Activated CD4-positive, alpha-beta T cell treated with anti-CD3 and anti-CD28 coated beads for 36 hours (primary cell): ENCODE measurements around the gene CRTC2. TPM values are rescaled to one million over a fixed set of nuclear protein-coding genes. Genes with fewer than 3 reads are reported as not detected.

Experiments used
- ATAC-seq: fragments of 200-7000 bp; cut with Tn5 transposase; one replicate; pipeline ENCODE4 v1.10.0; 2021; ENCODE audit warnings: mild to moderate bottlenecking, moderate library complexity
- CTCF ChIA-PET: fragments of 350-600 bp; sonication (Branson Sonifier 250); formaldehyde crosslinking; loops from one replicate; lab custom pipeline; 2021; ENCODE audit warnings: antibody characterized with exemption; lab: Charles Lee
- POLR2A ChIA-PET: fragments of 350-600 bp; sonication (Branson Sonifier 250); formaldehyde crosslinking; loops from one replicate; lab custom pipeline; 2021; ENCODE audit warnings: antibody characterized with exemption, inconsistent platforms; lab: Charles Lee
- DNase-seq: peaks from one replicate; pipeline ENCODE4 v3.0.0-alpha.2; 2020
- H3K27ac Mint-ChIP-seq: one replicate; pipeline ENCODE4 v1.8.0; 2021; ENCODE audit warnings: mixed read lengths
- H3K27me3 Mint-ChIP-seq: one replicate; pipeline ENCODE4 v1.8.0; 2021; ENCODE audit warnings: mixed read lengths
- H3K36me3 Mint-ChIP-seq: one replicate; pipeline ENCODE4 v1.8.0; 2021; ENCODE audit warnings: low read depth, mixed read lengths
- H3K4me1 Mint-ChIP-seq: one replicate; pipeline ENCODE4 v1.8.0; 2021; ENCODE audit warnings: mixed read lengths
- H3K4me3 Mint-ChIP-seq: one replicate; pipeline ENCODE4 v1.8.0; 2021; ENCODE audit warnings: mild to moderate bottlenecking, moderate library complexity, mixed read lengths
- H3K9me3 Mint-ChIP-seq: one replicate; pipeline ENCODE4 v1.8.0; 2021; ENCODE audit warnings: low read depth, mixed read lengths
- intact Hi-C, 2 experiments: fragments of 100-400 bp; cut with DNase I in 1 of 2; cut with micrococcal nuclease in 1 of 2; formaldehyde crosslinking; loops; one replicate each; pipeline versions ENCODE4 v1.14.2 to v1.15.1; 2022 to 2024; cut with DNase I, micrococcal nuclease
- total RNA-seq, 2 experiments: library from RNA; stranded (reverse); gene quantifications; one replicate each; pipeline ENCODE4 v1.2.3, GENCODE V29; 2021

Gene CRTC2
- total RNA-seq, 2 experiments from 2014 or later, result 60.6 to 80.4 TPM

GRCh38 chr1:153941826-153942725, 16.3 kb downstream of the CRTC2 start:
- intact Hi-C loops, result no loop called here
- Mint-ChIP-seq H3K27me3 (no peaks in the 10 kb centered on the region), H3K4me3 (no peak overlapping the region), H3K36me3 (peaks cover 54% of the 10 kb centered on the region), H3K4me1 (peaks cover 24% of the 10 kb centered on the region), H3K9me3 (no peaks in the 10 kb centered on the region), H3K27ac (no peak overlapping the region)
- ATAC-seq, result no peak
- no peak for DNase-seq
- ChIA-PET POLR2A (no interaction called here), CTCF (interaction anchor here (0.7 kb wide), 1 partner anchor 335 kb away, joined by 3 read pairs; no protein-coding TSS in a partner anchor)

- H3K9me3 Mint-ChIP-seq, result no peaks in the 10 kb centered on the region
- intact Hi-C loops, result no loop called here
- DNase-seq (no peak), ATAC-seq (no peak)
- H3K27me3 Mint-ChIP-seq, result no peaks in the 10 kb centered on the region
- H3K27ac Mint-ChIP-seq, result no peak overlapping the region
- H3K4me3 Mint-ChIP-seq, result no peak overlapping the region
- ChIA-PET CTCF (interaction anchor here (0.5 to 0.7 kb wide), 4 partner anchors 75 to 1582 kb away, joined by 3 read pairs; no protein-coding TSS in a partner anchor), POLR2A (interaction anchor here (0.6 to 1.3 kb wide), 2 partner anchors 17 to 149 kb away, joined by 3 to 5 read pairs; no protein-coding TSS in a partner anchor)
- H3K36me3 Mint-ChIP-seq, result peaks cover 64% of the 10 kb centered on the region
- H3K4me1 Mint-ChIP-seq, result peaks cover 20% of the 10 kb centered on the region
Observed at GRCh38 chr1:153940756-153941155, 17.7 kb downstream of the CRTC2 start.

GRCh38 chr1:153939476-153939875, 18.9 kb downstream of the CRTC2 start:
- peaks cover 14% of the 10 kb centered on the region for H3K4me1 Mint-ChIP-seq
- no peak for DNase-seq
- ChIA-PET CTCF (interaction anchor here (0.6 to 1.2 kb wide), 4 partner anchors 14 to 117 kb away, joined by 3 to 4 read pairs (median 3); no protein-coding TSS in a partner anchor), POLR2A (no interaction called here)
- H3K9me3 Mint-ChIP-seq, result no peaks in the 10 kb centered on the region
- no peak for ATAC-seq
- peaks cover 65% of the 10 kb centered on the region for H3K36me3 Mint-ChIP-seq
- H3K27ac Mint-ChIP-seq, result no peak overlapping the region
- H3K27me3 Mint-ChIP-seq, result no peaks in the 10 kb centered on the region
- H3K4me3 Mint-ChIP-seq, result no peak overlapping the region
- intact Hi-C loops, result no loop called here

- H3K27me3 Mint-ChIP-seq, result no peaks in the 10 kb centered on the region
- H3K27ac Mint-ChIP-seq, result no peak overlapping the region
- DNase-seq (no peak), ATAC-seq (no peak)
- H3K4me1 Mint-ChIP-seq, result peaks cover 10% of the 10 kb centered on the region
- no peak overlapping the region for H3K4me3 Mint-ChIP-seq
- intact Hi-C loops, result no loop called here
- POLR2A ChIA-PET, result no interaction called here
- CTCF ChIA-PET, result no interaction called here
- no peaks in the 10 kb centered on the region for H3K9me3 Mint-ChIP-seq
- peaks cover 67% of the 10 kb centered on the region for H3K36me3 Mint-ChIP-seq
Observed at GRCh38 chr1:153938996-153939395, 19.4 kb downstream of the CRTC2 start.

GRCh38 chr1:153937331-153937730, 21.1 kb downstream of the CRTC2 start:
- CTCF ChIA-PET, result no interaction called here
- no peak for ATAC-seq
- Mint-ChIP-seq H3K4me1 (no peaks in the 10 kb centered on the region), H3K27ac (no peak overlapping the region), H3K4me3 (no peak overlapping the region), H3K36me3 (peaks cover 59% of the 10 kb centered on the region), H3K27me3 (no peaks in the 10 kb centered on the region), H3K9me3 (no peaks in the 10 kb centered on the region)
- POLR2A ChIA-PET, result no interaction called here
- intact Hi-C loops, result no loop called here
- DNase-seq, result no peak

- POLR2A ChIA-PET, result no interaction called here
- CTCF ChIA-PET, result no interaction called here
- no peak overlapping the region for H3K4me3 Mint-ChIP-seq
- intact Hi-C loops, result no loop called here
- no peaks in the 10 kb centered on the region for H3K27me3 Mint-ChIP-seq
- peaks cover 59% of the 10 kb centered on the region for H3K36me3 Mint-ChIP-seq
- H3K27ac Mint-ChIP-seq, result no peak overlapping the region
- no peaks in the 10 kb centered on the region for H3K4me1 Mint-ChIP-seq
- no peak for DNase-seq
- no peak for ATAC-seq
- H3K9me3 Mint-ChIP-seq, result no peaks in the 10 kb centered on the region
Observed at GRCh38 chr1:153936011-153936802, 22.2 kb downstream of the CRTC2 start.

GRCh38 chr1:153934746-153935145, 23.7 kb downstream of the CRTC2 start:
- no peaks in the 10 kb centered on the region for H3K9me3 Mint-ChIP-seq
- ATAC-seq (no peak), DNase-seq (no peak)
- POLR2A ChIA-PET, result no interaction called here
- H3K27me3 Mint-ChIP-seq, result no peaks in the 10 kb centered on the region
- H3K36me3 Mint-ChIP-seq, result peaks cover 54% of the 10 kb centered on the region
- no peak overlapping the region for H3K27ac Mint-ChIP-seq
- CTCF ChIA-PET, result interaction anchor here (0.9 kb wide), 1 partner anchor 14 kb away, joined by 3 read pairs; no protein-coding TSS in a partner anchor
- intact Hi-C loops, result no loop called here
- H3K4me1 Mint-ChIP-seq, result no peaks in the 10 kb centered on the region
- H3K4me3 Mint-ChIP-seq, result no peak overlapping the region

GRCh38 chr1:153933955-153934354, 24.5 kb downstream of the CRTC2 start:
- ChIA-PET CTCF (no interaction called here), POLR2A (no interaction called here)
- no peak for ATAC-seq
- no peaks in the 10 kb centered on the region for H3K27me3 Mint-ChIP-seq
- H3K9me3 Mint-ChIP-seq, result no peaks in the 10 kb centered on the region
- peaks cover 47% of the 10 kb centered on the region for H3K36me3 Mint-ChIP-seq
- intact Hi-C loops, result no loop called here
- H3K4me3 Mint-ChIP-seq, result no peak overlapping the region
- no peak overlapping the region for H3K27ac Mint-ChIP-seq
- no peaks in the 10 kb centered on the region for H3K4me1 Mint-ChIP-seq
- DNase-seq, result no peak

- ATAC-seq (no peak), DNase-seq (no peak)
- CTCF ChIA-PET, result no interaction called here
- Mint-ChIP-seq H3K36me3 (peaks cover 44% of the 10 kb centered on the region), H3K9me3 (no peaks in the 10 kb centered on the region), H3K4me3 (no peak overlapping the region), H3K27me3 (no peaks in the 10 kb centered on the region), H3K4me1 (peaks cover 2% of the 10 kb centered on the region), H3K27ac (no peak overlapping the region)
- intact Hi-C loops, result no loop called here
- POLR2A ChIA-PET, result no interaction called here
Observed at GRCh38 chr1:153933430-153933829, 25.0 kb downstream of the CRTC2 start.

GRCh38 chr1:153932156-153933131, 26.0 kb downstream of the CRTC2 start:
- CTCF ChIA-PET, result no interaction called here

More at GRCh38 chr1:153932156-153933131, 26.0 kb downstream of the CRTC2 start:
- DNase-seq, result no peak
- POLR2A ChIA-PET, result no interaction called here
- no peak for ATAC-seq
- Mint-ChIP-seq H3K9me3 (no peaks in the 10 kb centered on the region), H3K4me1 (peaks cover 7% of the 10 kb centered on the region), H3K27ac (no peak overlapping the region), H3K4me3 (no peak overlapping the region), H3K27me3 (no peaks in the 10 kb centered on the region), H3K36me3 (peaks cover 41% of the 10 kb centered on the region)
- intact Hi-C loops, result no loop called here
